Tibial artery (tissue), 4 donors: Measurements from ENCODE around the gene NFXL1.

Experiments
- DNase-seq, 2 donors: peaks; one replicate each; pipeline ENCODE4 v3.0.0-alpha.2; 2019
- H3K27ac ChIP-seq, 2 donors: fragments of 200-600 bp; sonication (generic) in 1 of 2; 1 replicate in 1 of 2; 2 replicates in 1 of 2; pipeline ENCODE4 v1.5.1; 2018 to 2019; ENCODE audit warnings: mild to moderate bottlenecking in 1 of 2
- H3K27me3 ChIP-seq, 2 donors: fragments of 200-600 bp; sonication (generic) in 1 of 2; one replicate each; pipeline versions ENCODE4 v1.5.1 to v1.6.0; 2016 to 2019
- H3K36me3 ChIP-seq, 3 donors: fragments of 200-600 bp; sonication (generic) in 2 of 3; one replicate each; pipeline ENCODE4 v1.5.1; 2016 to 2019; ENCODE audit warnings: mild to moderate bottlenecking in 2 of 3
- H3K4me1 ChIP-seq, 4 donors: fragments of 200-600 bp; sonication (generic) in 2 of 4; 1 replicate in 3 of 4; 2 replicates in 1 of 4; pipeline ENCODE4 v1.5.1; 2016 to 2019
- H3K4me3 ChIP-seq, 2 donors: fragments of 200-600 bp; sonication (generic) in 1 of 2; 1 replicate in 1 of 2; 2 replicates in 1 of 2; pipeline ENCODE4 v1.5.1; 2018 to 2019; ENCODE audit warnings: mild to moderate bottlenecking in 2 of 2
- H3K9me3 ChIP-seq, 3 donors: fragments of 200-600 bp; sonication (generic) in 1 of 3; one replicate each; pipeline ENCODE4 v1.5.1; 2016 to 2019
- intact Hi-C: fragments of 100-400 bp; cut with DNase I; formaldehyde crosslinking; loops from one replicate; pipeline ENCODE4 v1.15.0; 2023; ENCODE audit warnings: low total_unique reads
- TF ChIP-seq, protein P1 (sequence below), 2 experiments: fragments of 200-600 bp in 1 of 2; fragments of 450-650 bp in 1 of 2; IDR thresholded peaks; one replicate each; pipeline ENCODE4 v1.5.1; 2017 to 2019; ENCODE audit warnings: antibody characterized with exemption in 2 of 2, mild to moderate bottlenecking in 1 of 2, moderate library complexity in 1 of 2

The NFXL1 gene

GRCh38 chr4:47837908-47838294 lies 76.5 kb downstream of the NFXL1 start, which contains the start of gene CORIN:
TSS of gene CORIN (minus strand) at chr4:47838067. CDS start at chr4:47837949, 118 bp downstream.
- intact Hi-C loops: loop anchor here (10.0 kb wide), 1 partner anchor 133 kb away; no protein-coding TSS in a partner anchor
- peak within 1 kb of the TSS; percentile 51 to 58 for H3K4me3 ChIP-seq
- H3K27ac ChIP-seq: peak within 1 kb of the TSS in 1 of 2 donors; percentile 35
- no peak for DNase-seq
- no peaks in the 10 kb centered on the region for H3K27me3 ChIP-seq
- TF ChIP-seq, protein P1, sequence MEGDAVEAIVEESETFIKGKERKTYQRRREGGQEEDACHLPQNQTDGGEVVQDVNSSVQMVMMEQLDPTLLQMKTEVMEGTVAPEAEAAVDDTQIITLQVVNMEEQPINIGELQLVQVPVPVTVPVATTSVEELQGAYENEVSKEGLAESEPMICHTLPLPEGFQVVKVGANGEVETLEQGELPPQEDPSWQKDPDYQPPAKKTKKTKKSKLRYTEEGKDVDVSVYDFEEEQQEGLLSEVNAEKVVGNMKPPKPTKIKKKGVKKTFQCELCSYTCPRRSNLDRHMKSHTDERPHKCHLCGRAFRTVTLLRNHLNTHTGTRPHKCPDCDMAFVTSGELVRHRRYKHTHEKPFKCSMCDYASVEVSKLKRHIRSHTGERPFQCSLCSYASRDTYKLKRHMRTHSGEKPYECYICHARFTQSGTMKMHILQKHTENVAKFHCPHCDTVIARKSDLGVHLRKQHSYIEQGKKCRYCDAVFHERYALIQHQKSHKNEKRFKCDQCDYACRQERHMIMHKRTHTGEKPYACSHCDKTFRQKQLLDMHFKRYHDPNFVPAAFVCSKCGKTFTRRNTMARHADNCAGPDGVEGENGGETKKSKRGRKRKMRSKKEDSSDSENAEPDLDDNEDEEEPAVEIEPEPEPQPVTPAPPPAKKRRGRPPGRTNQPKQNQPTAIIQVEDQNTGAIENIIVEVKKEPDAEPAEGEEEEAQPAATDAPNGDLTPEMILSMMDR (IDR thresholded peaks at IDR 0.05): no peak
- H3K9me3 ChIP-seq: no peaks in the 10 kb centered on the region
- H3K36me3 ChIP-seq: peaks cover 0 to 4% (median 0%) of the 10 kb centered on the region in 3 donors
- H3K4me1 ChIP-seq: peaks cover 0 to 42% (median 20%) of the 10 kb centered on the region in 4 donors

- Histone ChIP-seq H3K4me3 (peak overlapping the region; percentile 51 to 58), H3K27ac (peak overlapping the region in 1 of 2 donors; percentile 35)
- intact Hi-C loops: loop anchor here (10.0 kb wide), 1 partner anchor 132 kb away; no protein-coding TSS in a partner anchor
These were observed 77.1 kb downstream of the NFXL1 start for GRCh38 chr4:47837094-47837907.

GRCh38 chr4:47836641-47837093 lies 77.7 kb downstream of the NFXL1 start:
- no peaks in the 10 kb centered on the region for H3K27me3 ChIP-seq
- intact Hi-C loops: loop anchor here (10.0 kb wide), 1 partner anchor 132 kb away; no protein-coding TSS in a partner anchor
- TF ChIP-seq, protein P1 (IDR thresholded peaks at IDR 0.05): peak; percentile 60 to 64

More at GRCh38 chr4:47837094-47837907, 77.1 kb downstream of the NFXL1 start:
- no peaks in the 10 kb centered on the region for H3K27me3 ChIP-seq
- TF ChIP-seq, protein P1 (IDR thresholded peaks at IDR 0.05): no peak
- H3K9me3 ChIP-seq: no peaks in the 10 kb centered on the region
- H3K36me3 ChIP-seq: peaks cover 0 to 2% (median 0%) of the 10 kb centered on the region in 3 donors
- peak in 1 of 2 donors; percentile 63 for DNase-seq
- H3K4me1 ChIP-seq: peaks cover 0 to 42% (median 20%) of the 10 kb centered on the region in 4 donors

DNA sequence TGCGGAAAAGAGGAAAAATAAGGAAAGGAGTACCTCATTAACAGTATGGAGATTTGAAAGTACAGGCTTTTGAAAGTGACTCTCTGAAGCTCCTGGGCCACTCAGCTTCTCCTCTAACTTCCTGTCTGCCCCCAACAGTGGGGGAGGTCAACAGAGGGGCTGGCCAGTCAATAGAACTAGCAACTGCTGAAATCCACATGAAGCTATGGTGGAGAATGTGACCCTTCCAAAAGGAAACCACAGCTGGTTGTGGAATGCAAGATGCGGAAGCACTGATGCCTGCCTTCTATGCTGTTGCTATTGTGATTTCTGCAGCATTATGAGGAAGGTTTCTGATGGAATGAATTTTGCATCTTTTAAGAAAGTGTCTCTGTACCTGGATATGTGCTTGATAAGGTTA lies 78.9 kb downstream of the NFXL1 start:
- intact Hi-C loops: loop anchor here (10.0 kb wide), 1 partner anchor 131 kb away; no protein-coding TSS in a partner anchor
- Histone ChIP-seq H3K27ac (no peak overlapping the region), H3K27me3 (no peaks in the 10 kb centered on the region), H3K4me1 (peaks cover 0 to 42% (median 20%) of the 10 kb centered on the region in 4 donors), H3K36me3 (no peaks in the 10 kb centered on the region), H3K9me3 (no peaks in the 10 kb centered on the region), H3K4me3 (no peak overlapping the region)
- TF ChIP-seq, protein P1 (IDR thresholded peaks at IDR 0.05): no peak
- DNase-seq: no peak

More at GRCh38 chr4:47836641-47837093, 77.7 kb downstream of the NFXL1 start:
- Histone ChIP-seq H3K9me3 (no peaks in the 10 kb centered on the region), H3K27ac (peak overlapping the region in 1 of 2 donors; percentile 35), H3K4me1 (peaks cover 0 to 42% (median 20%) of the 10 kb centered on the region in 4 donors), H3K4me3 (peak overlapping the region; percentile 51 to 58), H3K36me3 (no peaks in the 10 kb centered on the region)
- peak; percentile 70 to 81 for DNase-seq

DNA sequence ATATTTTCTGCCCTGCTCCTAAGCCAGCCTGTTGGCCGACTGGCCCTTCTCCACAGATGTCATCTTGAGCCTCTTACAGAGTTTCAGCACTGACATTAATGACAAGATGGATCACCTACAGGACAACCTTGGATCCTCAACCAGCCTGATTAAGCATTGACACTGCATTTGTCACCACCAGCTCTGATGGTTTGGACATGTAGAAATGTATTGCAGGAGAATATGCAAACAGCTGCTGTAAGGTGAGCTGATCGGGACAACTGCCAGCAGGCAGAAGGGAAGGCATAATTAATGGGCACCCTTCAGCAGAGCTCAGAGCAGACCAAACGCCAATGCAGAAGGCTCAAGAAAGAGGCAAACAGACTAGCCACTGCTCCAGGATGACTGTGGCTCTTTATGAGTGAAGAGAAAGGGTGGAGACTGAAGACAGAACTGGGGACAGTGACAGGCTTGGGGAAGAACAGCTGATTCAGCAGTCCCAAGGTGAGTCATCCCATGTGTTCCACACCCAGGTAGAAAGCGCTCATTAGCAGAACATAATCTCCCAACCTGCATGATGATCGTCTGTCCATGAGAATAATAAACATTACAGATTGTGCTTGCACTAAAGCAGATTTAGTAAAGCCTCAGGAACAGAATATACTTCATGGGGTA lies 83.2 kb downstream of the NFXL1 start:
- H3K4me1 ChIP-seq: peaks cover 0 to 12% (median 9%) of the 10 kb centered on the region in 4 donors
- intact Hi-C loops: loop anchor here (10.0 kb wide), 1 partner anchor 126 kb away; no protein-coding TSS in a partner anchor
- DNase-seq: no peak
- no peak overlapping the region for H3K4me3 ChIP-seq
- no peak overlapping the region for H3K27ac ChIP-seq
- no peaks in the 10 kb centered on the region for H3K27me3 ChIP-seq
- no peaks in the 10 kb centered on the region for H3K9me3 ChIP-seq
- no peaks in the 10 kb centered on the region for H3K36me3 ChIP-seq
- TF ChIP-seq, protein P1 (IDR thresholded peaks at IDR 0.05): no peak
